Stomach (tissue), 4 donors: ENCODE results near the gene MAGI2.

Experiments used
- CTCF ChIP-seq, 7 experiments: fragments of 450-650 bp in 4 of 7; fragments of 200-600 bp in 3 of 7; sonication (generic) in 3 of 7; IDR thresholded peaks; one replicate each; pipeline ENCODE4 v1.5.1; 2016 to 2019; ENCODE audit warnings: antibody characterized with exemption in 7 of 7, control low read depth in 2 of 7, mild to moderate bottlenecking in 1 of 7
- POLR2A ChIP-seq, 4 donors: fragments of 450-650 bp; IDR thresholded peaks; one replicate each; pipeline ENCODE4 v1.6.1; 2016; ENCODE audit warnings: antibody characterized with exemption in 4 of 4, control low read depth in 2 of 4, mild to moderate bottlenecking in 1 of 4, moderate library complexity in 1 of 4

GRCh38 chr7:77967429-77967828 lies 1486.0 kb downstream of the MAGI2 start:
- TF ChIP-seq POLR2A (IDR thresholded peaks at IDR 0.05) (no peak), CTCF (IDR thresholded peaks at IDR 0.05) (no peak)
